ENCODE measurements around the gene TEAD1.

GRCh38 chr11:12826441-12826840 is 152.2 kb downstream of the TEAD1 start:
- TF ChIP-seq NFYB (IDR thresholded peaks at IDR 0.05; ENCODE audit: insufficient read depth, low read depth, low read length) (no peak), CTCF (IDR thresholded peaks at IDR 0.05 in 2 of 3, conservative IDR thresholded peaks at IDR 0.05 in 1 of 3; ENCODE audit: control insufficient read depth in 2 of 3, extremely low read depth in 1 of 3, insufficient read depth in 1 of 3, low read depth in 3 of 3, low read length in 3 of 3) (no peak), FOXM1 (IDR thresholded peaks at IDR 0.05; ENCODE audit: low read depth, low read length) (no peak), ZNF274 (IDR thresholded peaks at IDR 0.05; ENCODE audit: insufficient read depth, insufficient read length) (no peak), SPI1 (IDR thresholded peaks at IDR 0.05; ENCODE audit: borderline replicate concordance, insufficient read depth, low read depth, low read length) (no peak), ZZZ3 (IDR thresholded peaks at IDR 0.05; ENCODE audit: control insufficient read depth, insufficient read length, low read depth) (no peak), CEBPB (IDR thresholded peaks at IDR 0.05; ENCODE audit: borderline replicate concordance in 1 of 2, low read depth in 2 of 2, low read length in 2 of 2) (no peak), SP1 (IDR thresholded peaks at IDR 0.05; ENCODE audit: low read depth, low read length) (no peak), POLR2AphosphoS2 (IDR thresholded peaks at IDR 0.05; ENCODE audit: low read depth, low read length) (no peak), POLR2AphosphoS5 (IDR thresholded peaks at IDR 0.05; ENCODE audit: low read length) (no peak), PAX5 (IDR thresholded peaks at IDR 0.05; ENCODE audit: borderline replicate concordance, low read depth, low read length) (no peak), ZNF24 (IDR thresholded peaks at IDR 0.05) (no peak)
- TF ChIP-seq, protein P1, sequence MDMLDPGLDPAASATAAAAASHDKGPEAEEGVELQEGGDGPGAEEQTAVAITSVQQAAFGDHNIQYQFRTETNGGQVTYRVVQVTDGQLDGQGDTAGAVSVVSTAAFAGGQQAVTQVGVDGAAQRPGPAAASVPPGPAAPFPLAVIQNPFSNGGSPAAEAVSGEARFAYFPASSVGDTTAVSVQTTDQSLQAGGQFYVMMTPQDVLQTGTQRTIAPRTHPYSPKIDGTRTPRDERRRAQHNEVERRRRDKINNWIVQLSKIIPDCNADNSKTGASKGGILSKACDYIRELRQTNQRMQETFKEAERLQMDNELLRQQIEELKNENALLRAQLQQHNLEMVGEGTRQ (IDR thresholded peaks at IDR 0.05; ENCODE audit: borderline replicate concordance, low read depth, low read length): no peak
- TF ChIP-seq, protein P2, sequence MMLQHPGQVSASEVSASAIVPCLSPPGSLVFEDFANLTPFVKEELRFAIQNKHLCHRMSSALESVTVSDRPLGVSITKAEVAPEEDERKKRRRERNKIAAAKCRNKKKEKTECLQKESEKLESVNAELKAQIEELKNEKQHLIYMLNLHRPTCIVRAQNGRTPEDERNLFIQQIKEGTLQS (IDR thresholded peaks at IDR 0.05; ENCODE audit: borderline replicate concordance, extremely low read depth, low read depth, low read length): no peak
